ENCODE results near the gene KCNH4.
"Not testable (repeated sequence)": the region's sequence is repeated elsewhere in the genome, so short reads cannot be mapped to it uniquely, and the experiment has no call there.

KCNH4 gene

DNA sequence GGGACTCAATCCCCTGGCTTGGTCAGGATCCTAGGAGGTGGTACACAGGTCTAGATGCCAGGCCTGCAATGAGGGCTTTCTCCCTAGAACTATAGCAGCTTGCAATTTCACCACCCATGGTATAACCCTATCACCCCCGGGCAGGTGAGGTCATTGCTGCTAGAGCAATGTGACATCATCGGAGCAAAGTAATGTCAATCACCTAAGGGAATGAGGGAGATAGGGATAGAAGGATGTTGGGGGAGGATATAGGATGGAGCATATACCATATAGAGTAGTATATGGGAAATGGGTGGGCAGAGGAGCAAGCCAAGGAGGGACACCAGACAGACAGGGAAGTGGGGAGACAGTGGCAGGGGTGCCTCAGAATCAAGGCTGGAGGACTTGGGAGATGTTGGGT, 3.3 kb downstream of the KCNH4 start:
- DNase-seq, result no peak

DNA sequence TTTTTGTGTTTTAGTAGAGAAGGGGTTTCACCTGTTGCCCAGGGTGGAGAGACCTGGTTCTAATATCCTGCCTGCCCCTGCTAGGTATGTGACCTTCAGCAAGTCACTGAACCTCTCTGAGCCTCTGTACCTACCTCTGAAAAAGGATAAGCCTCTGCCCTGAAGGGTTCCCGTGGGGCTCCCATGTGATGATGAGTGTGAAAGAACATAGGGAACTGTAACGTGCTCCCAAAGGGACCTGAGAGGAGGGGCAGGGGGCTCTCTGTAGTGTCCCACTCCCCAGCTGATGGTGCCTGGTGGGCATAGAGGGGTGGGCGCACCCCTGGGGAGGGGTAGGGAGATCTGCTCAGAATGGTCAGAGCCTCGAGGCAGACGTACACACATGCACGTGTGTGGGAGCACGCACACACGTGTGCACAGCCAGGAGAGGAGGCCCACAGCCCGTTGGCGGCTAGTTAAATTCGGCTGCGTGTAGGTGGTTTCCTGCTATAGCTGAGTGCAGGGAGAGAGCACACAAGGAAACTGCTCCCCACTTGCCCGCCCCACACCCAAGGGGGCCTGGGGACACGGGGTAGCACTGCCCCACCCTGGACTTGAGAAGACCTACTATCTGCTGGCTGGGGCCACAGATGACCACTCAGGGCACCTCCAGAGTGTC, 6.7 kb downstream of the KCNH4 start:
- no peak for DNase-seq

- DNase-seq, result no peak
Observed at GRCh38 chr17:42171831-42172230, 9.1 kb downstream of the KCNH4 start.

DNA sequence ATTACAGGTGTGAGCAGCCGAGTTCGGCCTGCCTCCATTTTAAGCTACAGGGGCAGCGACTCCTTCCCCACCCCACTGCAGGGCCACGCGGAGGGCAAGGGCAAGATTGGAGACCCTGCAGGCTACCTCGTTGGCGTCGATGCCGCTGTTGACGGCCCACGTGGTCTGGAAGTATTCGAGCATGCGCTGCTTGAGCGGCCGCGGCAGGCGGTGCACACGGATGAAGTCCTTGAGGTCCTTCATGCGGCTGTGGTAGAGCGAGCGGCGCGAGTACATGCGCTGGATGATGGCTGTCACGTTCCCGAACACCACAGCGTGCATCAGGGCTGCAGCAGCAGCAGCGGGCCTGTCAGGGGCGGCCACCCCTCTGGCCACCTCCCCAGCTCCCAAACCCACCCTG, 11.6 kb downstream of the KCNH4 start:
- no peak for DNase-seq

GRCh38 chr17:42167807-42168206, 13.1 kb downstream of the KCNH4 start:
- no peak for DNase-seq

DNA sequence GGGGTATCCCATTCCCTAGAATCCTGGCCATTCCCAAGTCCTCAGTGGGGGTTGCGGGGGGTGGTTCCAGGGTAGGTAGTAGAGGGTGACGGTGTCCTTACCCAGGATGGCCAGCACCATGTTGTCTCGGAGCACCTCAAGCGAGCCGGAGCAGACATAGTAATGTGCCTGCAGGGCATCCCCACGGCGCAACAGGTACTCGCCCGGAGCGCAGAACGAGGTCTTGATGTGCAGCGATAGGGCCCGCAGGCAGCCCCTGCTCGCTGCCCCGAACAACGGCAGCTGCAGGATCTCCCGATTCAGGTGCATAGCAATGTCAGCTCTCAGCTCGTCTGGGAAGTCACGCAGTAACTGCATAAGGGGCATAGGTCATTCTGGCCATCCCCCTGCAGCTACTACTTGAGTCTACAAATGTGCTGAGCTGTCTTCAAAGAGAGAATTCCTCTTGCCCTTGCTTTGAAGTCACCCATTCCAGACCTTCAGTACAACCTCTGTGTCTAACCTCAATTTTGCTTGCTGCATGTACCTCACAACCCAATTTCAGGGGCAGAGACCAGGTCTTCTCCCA, 14.7 kb downstream of the KCNH4 start:
- no peak for DNase-seq

GRCh38 chr17:42165751-42166150, 15.2 kb downstream of the KCNH4 start:
- DNase-seq, result no peak

GRCh38 chr17:42163696-42164407, 17.1 kb downstream of the KCNH4 start:
- DNase-seq, result no peak

- no peak for DNase-seq
Observed at GRCh38 chr17:42163113-42163512, 17.8 kb downstream of the KCNH4 start.

- DNase-seq, result no peak
Observed at GRCh38 chr17:42160531-42160910, 20.4 kb downstream of the KCNH4 start.

- DNase-seq, result no peak
Observed at GRCh38 chr17:42159796-42160530, 21.0 kb downstream of the KCNH4 start.

DNA sequence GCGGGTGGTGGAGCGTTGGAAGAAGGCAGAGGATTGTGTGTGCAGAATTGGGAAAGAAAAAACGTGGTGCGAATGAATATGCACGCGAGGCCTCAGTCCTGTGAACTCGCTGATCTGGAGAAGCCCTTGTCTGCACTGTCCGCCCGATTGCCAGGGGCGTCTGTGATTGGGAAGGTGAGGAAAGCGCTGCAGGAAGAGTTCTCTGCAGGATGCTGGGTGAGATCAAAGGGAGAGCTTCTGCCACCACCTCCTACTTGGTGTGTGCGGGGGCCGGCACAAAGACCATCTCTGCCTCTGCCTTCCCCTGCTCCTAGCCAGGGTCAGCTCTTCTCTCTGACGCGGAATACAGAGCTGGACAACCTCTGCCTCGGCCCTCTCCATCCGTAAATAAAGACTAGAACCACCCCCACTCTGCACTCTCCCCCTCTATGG, 25.3 kb downstream of the KCNH4 start:
- DNase-seq, result no peak

DNA sequence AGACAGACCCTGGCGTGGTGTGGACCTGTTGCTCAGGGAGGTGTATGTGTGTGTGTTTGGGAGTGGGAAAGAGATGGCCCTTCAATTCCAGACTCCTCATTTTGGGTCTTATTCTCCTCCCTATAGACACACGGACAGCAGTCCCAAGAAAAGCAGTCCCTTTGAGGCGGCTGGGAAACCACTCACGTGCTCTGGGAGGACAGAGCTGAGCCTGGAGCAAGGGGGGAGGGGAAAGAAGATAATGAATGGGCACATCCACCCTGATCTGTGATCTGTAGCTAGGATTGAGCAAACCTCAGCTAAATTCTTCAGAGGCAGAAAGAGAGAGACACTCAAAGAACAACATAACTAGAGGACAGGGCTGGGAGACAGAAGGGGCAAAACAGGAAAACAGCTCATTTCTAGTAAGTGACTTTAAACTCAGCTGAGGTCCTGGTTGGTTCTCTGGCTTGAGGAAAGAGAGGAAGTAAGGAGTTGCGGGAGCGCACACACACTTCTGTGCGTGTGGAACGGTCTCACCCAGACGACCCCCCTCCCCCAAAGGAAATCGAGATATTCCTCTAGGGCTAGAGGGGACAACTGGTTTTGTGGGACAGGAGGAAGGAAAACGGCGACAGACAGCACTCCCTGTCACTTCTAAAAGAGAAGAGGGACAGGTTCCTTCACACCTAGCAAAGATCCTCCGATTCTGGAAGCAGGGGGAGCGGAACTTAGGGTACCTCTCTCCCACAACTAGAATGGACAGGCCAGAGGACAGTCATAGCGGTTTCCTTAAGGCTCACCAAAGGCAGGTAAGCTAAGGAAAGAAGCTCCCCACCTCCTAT, 26.8 kb downstream of the KCNH4 start:
- no peak for DNase-seq

- DNase-seq, result no peak
Observed at GRCh38 chr17:42146911-42147607, 33.9 kb downstream of the KCNH4 start.

GRCh38 chr17:42143138-42143537, 37.8 kb downstream of the KCNH4 start:
- DNase-seq, result not testable (repeated sequence)

GRCh38 chr17:42142371-42142896, 38.5 kb downstream of the KCNH4 start:
- DNase-seq, result peak; percentile 16

- no peak for DNase-seq
Observed at GRCh38 chr17:42141382-42141781, 39.6 kb downstream of the KCNH4 start.

- DNase-seq, result not testable (repeated sequence)
Observed at GRCh38 chr17:42140690-42141089, 40.3 kb downstream of the KCNH4 start.

DNA sequence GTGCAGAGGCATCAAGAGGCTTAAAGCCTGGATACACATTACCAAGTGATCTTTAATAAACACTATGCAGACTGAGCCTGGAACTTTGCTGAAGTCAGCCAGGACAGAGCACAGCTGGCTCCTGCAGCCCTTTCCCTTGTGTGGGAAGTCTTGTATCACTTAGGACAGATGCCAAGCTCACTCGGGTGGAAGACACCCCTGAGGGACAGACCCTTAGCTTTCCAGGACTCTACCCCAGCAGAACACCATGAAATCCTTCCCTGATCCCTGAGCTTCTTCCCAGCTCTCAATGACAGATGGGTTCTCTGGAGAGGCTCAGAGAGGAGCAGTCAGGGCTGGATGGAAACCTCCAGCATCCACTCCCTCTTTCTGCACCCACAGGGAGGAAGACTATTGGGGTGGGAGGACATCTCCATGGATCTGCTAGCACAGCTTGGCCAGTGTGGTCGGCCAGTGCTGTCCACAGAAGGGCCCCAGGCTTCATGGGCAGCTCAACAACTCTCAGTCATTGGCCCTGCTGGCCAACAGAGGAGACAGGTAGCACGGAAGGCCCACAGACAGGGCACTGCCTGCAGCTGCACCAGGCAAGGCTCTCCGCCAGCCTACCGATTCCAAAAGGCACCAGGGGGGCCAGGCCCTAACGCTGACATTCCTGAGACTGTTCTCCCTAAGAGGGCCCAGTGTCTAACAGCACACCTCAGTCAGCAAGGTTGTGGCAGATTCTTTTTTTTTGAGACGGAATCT, 42.0 kb downstream of the KCNH4 start:
- DNase-seq, result no peak

- no peak for DNase-seq
Observed at GRCh38 chr17:42136654-42137051, 44.3 kb downstream of the KCNH4 start.

Measured in amniotic stem cell (primary cell).